Ishikawa (cell line): ENCODE data around the gene SACM1L.

Source experiments
- MAX ChIP-seq: IDR thresholded peaks from 2 replicates; pipeline ENCODE4 v1.6.1; 2012
- NFIC ChIP-seq: IDR thresholded peaks from 2 replicates; pipeline ENCODE4 v1.6.1; 2012
- RAD21 ChIP-seq: IDR thresholded peaks from 2 replicates; pipeline ENCODE4 v1.6.1; 2012; ENCODE audit warnings: low read depth
- TEAD4 ChIP-seq: IDR thresholded peaks from 2 replicates; pipeline ENCODE4 v1.6.1; 2012

GRCh38 chr3:45771166-45771775 lies 82.1 kb downstream of the SACM1L start:
- no peak for TF ChIP-seq MAX
- TF ChIP-seq TEAD4 = no peak
- TF ChIP-seq NFIC = no peak
- TF ChIP-seq RAD21 = no peak
